Stimulated activated naive B cell treated with anti-CD40 and anti-IgM and Interleukin-4, amounts not matched to agents 10 μg/mL and 1 μg/mL and 100 μg/mL, for 72 hours (primary cell): ENCODE measurements around the gene KLHDC4.
"Not testable (repeated sequence)": the region's sequence is repeated elsewhere in the genome, so short reads cannot be mapped to it uniquely, and the experiment has no call there.

ENCODE experiments used
- ATAC-seq, 2 donors: fragments of 150-1000 bp; cut with Tn5 transposase; replicated peaks; 2 replicates each; pipeline ENCODE4 v1.10.0; 2021; ENCODE audit warnings: moderate library complexity in 1 of 2
- DNase-seq: peaks from one replicate; pipeline ENCODE4 v3.0.0; 2021
- H3K27ac Mint-ChIP-seq: one replicate; pipeline ENCODE4 v1.8.0; 2022; ENCODE audit warnings: mild to moderate bottlenecking, mixed read lengths
- H3K27me3 Mint-ChIP-seq, 2 donors: one replicate each; pipeline ENCODE4 v1.8.0; 2022; ENCODE audit warnings: mixed read lengths in 2 of 2
- H3K36me3 Mint-ChIP-seq, 2 donors: one replicate each; pipeline ENCODE4 v1.8.0; 2022; ENCODE audit warnings: mixed read lengths in 2 of 2, mild to moderate bottlenecking in 1 of 2
- H3K4me1 Mint-ChIP-seq, 2 donors: one replicate each; pipeline ENCODE4 v1.8.0; 2022; ENCODE audit warnings: mixed read lengths in 2 of 2, mild to moderate bottlenecking in 1 of 2
- H3K4me3 Mint-ChIP-seq, 2 donors: one replicate each; pipeline ENCODE4 v1.8.0; 2022; ENCODE audit warnings: mild to moderate bottlenecking in 2 of 2, mixed read lengths in 2 of 2, moderate library complexity in 1 of 2
- H3K9me3 Mint-ChIP-seq, 2 donors: one replicate each; pipeline ENCODE4 v1.8.0; 2022; ENCODE audit warnings: mixed read lengths in 2 of 2, mild to moderate bottlenecking in 1 of 2

KLHDC4 gene

GRCh38 chr16:87688876-87689815, 76.6 kb downstream of the KLHDC4 start:
- Mint-ChIP-seq H3K27ac (no peak overlapping the region), H3K4me3 (no peak overlapping the region), H3K4me1 (no peaks in the 10 kb centered on the region), H3K36me3 (peaks cover 0 to 3% of the 10 kb centered on the region in 2 donors), H3K9me3 (no peaks in the 10 kb centered on the region), H3K27me3 (peaks cover 6 to 24% of the 10 kb centered on the region in 2 donors)
- DNase-seq, result no peak
- ATAC-seq, result no peak

GRCh38 chr16:87687998-87688529, 77.7 kb downstream of the KLHDC4 start:
- no peak overlapping the region for H3K4me3 Mint-ChIP-seq
- ATAC-seq (no peak), DNase-seq (no peak)
- no peaks in the 10 kb centered on the region for H3K36me3 Mint-ChIP-seq
- H3K27ac Mint-ChIP-seq, result no peak overlapping the region
- H3K4me1 Mint-ChIP-seq, result no peaks in the 10 kb centered on the region
- peaks cover 6 to 24% of the 10 kb centered on the region in 2 donors for H3K27me3 Mint-ChIP-seq
- H3K9me3 Mint-ChIP-seq, result no peaks in the 10 kb centered on the region

DNA sequence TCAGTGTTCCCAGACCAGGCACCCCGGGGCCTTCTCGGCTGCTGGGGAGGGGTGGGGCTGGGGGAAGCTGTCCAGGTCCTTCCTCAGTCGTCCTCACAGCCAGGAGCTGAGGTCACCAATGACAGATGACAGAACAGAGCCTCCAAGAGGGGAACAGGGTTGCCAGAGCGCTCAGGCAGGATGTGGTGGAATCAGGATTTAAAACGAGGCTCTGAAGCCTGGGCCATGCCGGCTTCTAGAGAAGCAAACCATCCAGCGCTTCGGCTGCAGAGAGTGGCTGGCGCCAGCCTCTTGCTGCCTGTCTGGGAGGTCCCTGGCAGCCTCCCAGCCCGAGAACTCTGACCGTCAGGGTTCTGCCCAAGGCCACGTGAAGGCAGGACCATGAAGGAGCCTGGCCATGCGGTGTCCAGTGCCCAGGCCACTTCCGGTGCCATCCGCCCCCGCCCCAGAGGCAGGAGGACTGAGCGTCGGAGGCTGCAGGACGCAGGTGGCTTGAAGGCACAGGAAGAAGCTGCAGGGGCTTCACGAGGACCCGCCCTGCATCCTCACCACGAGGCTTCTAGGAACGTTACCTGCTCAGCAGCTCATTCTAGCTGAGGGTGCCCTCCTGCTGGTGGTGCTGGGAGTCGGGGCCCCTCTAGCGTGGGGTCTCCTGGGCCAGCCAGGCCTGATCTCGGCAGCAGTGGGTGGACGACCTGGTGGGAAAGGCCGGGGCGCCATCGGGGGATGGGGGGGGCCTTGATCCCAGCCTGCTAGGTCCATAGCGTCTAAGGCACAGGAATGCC, 78.5 kb downstream of the KLHDC4 start:
- H3K36me3 Mint-ChIP-seq, result no peaks in the 10 kb centered on the region
- no peak for DNase-seq
- H3K27me3 Mint-ChIP-seq, result peaks cover 6 to 29% of the 10 kb centered on the region in 2 donors
- no peak overlapping the region for H3K4me3 Mint-ChIP-seq
- H3K27ac Mint-ChIP-seq, result no peak overlapping the region
- peaks cover 2 to 3% of the 10 kb centered on the region in 2 donors for H3K4me1 Mint-ChIP-seq
- H3K9me3 Mint-ChIP-seq, result no peaks in the 10 kb centered on the region
- no peak for ATAC-seq

DNA sequence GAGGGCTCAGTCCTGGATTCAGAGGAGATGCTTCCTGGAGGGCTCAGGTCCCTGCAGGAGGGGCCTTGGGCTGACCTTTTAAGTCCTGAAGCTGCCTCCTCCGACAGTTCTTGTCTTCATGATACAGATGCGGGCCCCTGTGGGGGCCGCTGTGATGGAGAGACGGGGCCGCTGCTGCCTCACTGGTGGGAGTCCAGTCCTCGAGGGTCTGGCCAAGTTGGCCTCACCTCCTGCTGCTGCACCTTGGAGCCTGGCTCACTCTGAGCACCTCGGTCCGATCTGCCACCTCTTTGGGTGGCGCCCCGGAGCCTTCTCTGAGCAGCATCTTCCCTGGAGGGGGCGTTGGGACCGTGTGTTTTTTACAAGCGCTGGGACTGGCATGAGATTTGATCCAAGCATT, 79.1 kb downstream of the KLHDC4 start:
- Mint-ChIP-seq H3K27ac (no peak overlapping the region), H3K4me3 (no peak overlapping the region), H3K9me3 (no peaks in the 10 kb centered on the region), H3K36me3 (no peaks in the 10 kb centered on the region), H3K4me1 (peaks cover 6 to 10% of the 10 kb centered on the region in 2 donors), H3K27me3 (peaks cover 6 to 30% of the 10 kb centered on the region in 2 donors)
- DNase-seq (no peak), ATAC-seq (no peak)

GRCh38 chr16:87685766-87686165, 80.0 kb downstream of the KLHDC4 start:
- H3K27me3 Mint-ChIP-seq, result peaks cover 6 to 30% of the 10 kb centered on the region in 2 donors
- peaks cover 6 to 16% of the 10 kb centered on the region in 2 donors for H3K4me1 Mint-ChIP-seq
- DNase-seq, result no peak
- H3K27ac Mint-ChIP-seq, result no peak overlapping the region
- H3K36me3 Mint-ChIP-seq, result no peaks in the 10 kb centered on the region
- H3K9me3 Mint-ChIP-seq, result no peaks in the 10 kb centered on the region
- no peak overlapping the region for H3K4me3 Mint-ChIP-seq
- no peak for ATAC-seq

- H3K4me1 Mint-ChIP-seq, result peaks cover 6 to 18% of the 10 kb centered on the region in 2 donors
- ATAC-seq (no peak), DNase-seq (no peak)
- no peaks in the 10 kb centered on the region for H3K36me3 Mint-ChIP-seq
- H3K4me3 Mint-ChIP-seq, result no peak overlapping the region
- peaks cover 6 to 30% of the 10 kb centered on the region in 2 donors for H3K27me3 Mint-ChIP-seq
- no peaks in the 10 kb centered on the region for H3K9me3 Mint-ChIP-seq
- no peak overlapping the region for H3K27ac Mint-ChIP-seq
These were observed 80.4 kb downstream of the KLHDC4 start for GRCh38 chr16:87685405-87685755.

- Mint-ChIP-seq H3K27me3 (peaks cover 6 to 30% of the 10 kb centered on the region in 2 donors), H3K4me1 (peaks cover 6 to 18% of the 10 kb centered on the region in 2 donors), H3K27ac (no peak overlapping the region), H3K9me3 (no peaks in the 10 kb centered on the region), H3K4me3 (no peak overlapping the region), H3K36me3 (no peaks in the 10 kb centered on the region)
- DNase-seq (no peak), ATAC-seq (no peak)
These were observed 80.9 kb downstream of the KLHDC4 start for GRCh38 chr16:87684711-87685404.

- no peaks in the 10 kb centered on the region for H3K9me3 Mint-ChIP-seq
- no peak overlapping the region for H3K4me3 Mint-ChIP-seq
- H3K36me3 Mint-ChIP-seq, result no peaks in the 10 kb centered on the region
- ATAC-seq (no peak), DNase-seq (no peak)
- peaks cover 6 to 30% of the 10 kb centered on the region in 2 donors for H3K27me3 Mint-ChIP-seq
- H3K27ac Mint-ChIP-seq, result no peak overlapping the region
- H3K4me1 Mint-ChIP-seq, result peaks cover 6 to 18% of the 10 kb centered on the region in 2 donors
These were observed 81.6 kb downstream of the KLHDC4 start for GRCh38 chr16:87684106-87684677.

DNA sequence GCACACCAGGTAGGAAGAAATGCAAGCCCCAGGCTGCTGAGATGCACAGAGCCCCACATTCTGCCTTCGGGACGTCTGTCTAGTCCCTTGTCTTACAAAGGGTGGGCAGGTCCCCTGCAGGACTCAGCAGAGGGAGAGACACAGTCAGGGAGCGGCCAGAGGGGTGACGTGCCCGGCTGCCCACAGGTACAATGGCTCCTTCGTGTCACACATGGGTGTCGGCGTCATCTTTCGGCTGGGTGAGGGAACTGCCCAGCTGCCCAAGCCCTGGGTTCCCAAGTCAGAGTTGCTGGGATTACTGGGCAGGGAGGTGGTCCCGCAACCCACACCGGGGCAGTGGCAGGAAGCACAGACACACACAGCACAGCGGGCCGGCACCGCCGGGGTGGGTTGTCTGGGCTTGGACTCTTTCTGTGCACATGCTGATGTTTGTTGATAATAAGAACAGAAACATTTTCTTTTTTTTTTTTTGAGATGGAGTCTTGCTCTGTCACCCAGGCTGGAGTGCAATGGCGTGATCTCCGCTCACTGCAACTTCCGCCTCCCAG, 82.9 kb downstream of the KLHDC4 start:
- H3K27ac Mint-ChIP-seq, result no peak overlapping the region
- H3K4me3 Mint-ChIP-seq, result no peak overlapping the region
- no peaks in the 10 kb centered on the region for H3K36me3 Mint-ChIP-seq
- peaks cover 6 to 23% of the 10 kb centered on the region in 2 donors for H3K27me3 Mint-ChIP-seq
- DNase-seq, result no peak
- no peak for ATAC-seq
- no peaks in the 10 kb centered on the region for H3K9me3 Mint-ChIP-seq
- H3K4me1 Mint-ChIP-seq, result peaks cover 6 to 18% of the 10 kb centered on the region in 2 donors

DNA sequence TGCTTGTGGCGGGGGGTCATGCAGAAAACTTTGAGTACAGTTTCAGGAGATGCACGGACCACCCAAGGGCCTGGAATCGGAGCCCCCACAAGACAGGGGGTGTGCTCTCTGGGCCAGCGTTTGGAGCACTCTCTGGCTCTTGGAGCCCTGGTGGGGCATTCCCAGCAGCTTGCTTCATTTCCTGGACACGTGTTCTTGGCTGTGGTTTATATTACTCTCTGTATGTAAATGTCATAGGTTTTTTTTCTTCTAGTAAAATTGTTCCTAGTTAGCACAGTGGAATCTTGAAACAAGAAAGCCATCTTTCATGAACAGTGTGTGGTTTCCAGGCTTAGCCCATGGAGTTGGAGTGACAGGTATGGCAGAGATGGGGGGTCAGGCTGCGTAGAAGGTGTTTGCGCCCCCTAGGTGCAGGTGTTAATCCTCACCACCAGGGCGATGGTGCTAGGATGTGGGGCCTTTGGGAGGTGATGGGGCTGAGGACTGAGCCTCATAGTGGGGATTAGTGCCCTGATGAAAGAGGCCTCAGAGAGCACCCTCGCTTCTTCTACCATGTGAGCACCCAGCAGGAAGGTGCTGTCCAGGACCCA, 83.7 kb downstream of the KLHDC4 start:
- ATAC-seq (peak; percentile 62 to 76), DNase-seq (no peak)
- Mint-ChIP-seq H3K36me3 (no peaks in the 10 kb centered on the region), H3K27ac (no peak overlapping the region), H3K9me3 (no peaks in the 10 kb centered on the region), H3K4me3 (peak overlapping the region in 1 of 2 donors; percentile 22), H3K27me3 (peaks cover 6 to 21% of the 10 kb centered on the region in 2 donors), H3K4me1 (peaks cover 6 to 18% of the 10 kb centered on the region in 2 donors)

- not testable (repeated sequence) for H3K36me3 Mint-ChIP-seq, H3K27ac Mint-ChIP-seq, ATAC-seq, H3K9me3 Mint-ChIP-seq, DNase-seq, H3K4me3 Mint-ChIP-seq
- Mint-ChIP-seq H3K27me3 (peaks cover 6 to 15% of the 10 kb centered on the region in 2 donors), H3K4me1 (peaks cover 6 to 18% of the 10 kb centered on the region in 2 donors)
These were observed 84.7 kb downstream of the KLHDC4 start for GRCh38 chr16:87681051-87681602.

DNA sequence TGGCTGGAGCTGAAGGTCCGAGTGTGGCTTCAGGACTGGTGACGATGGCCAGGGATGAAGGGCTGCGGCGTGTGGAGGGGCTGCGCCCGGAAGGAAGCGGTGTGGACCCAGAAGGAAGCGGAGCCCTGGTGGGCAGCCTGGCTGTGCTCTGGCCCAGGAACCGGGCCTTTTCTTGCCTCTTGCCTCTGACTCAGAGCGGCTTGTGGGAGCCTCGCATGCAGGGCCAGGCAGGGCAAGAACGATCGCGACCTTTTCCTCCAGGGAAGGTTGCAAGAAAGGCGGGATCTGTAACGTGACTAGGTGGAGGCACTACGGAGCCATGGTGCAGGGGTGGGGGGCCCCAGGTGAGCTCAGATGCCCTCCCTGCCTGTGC, 85.5 kb downstream of the KLHDC4 start:
- no peaks in the 10 kb centered on the region for H3K9me3 Mint-ChIP-seq
- peaks cover 6 to 19% of the 10 kb centered on the region in 2 donors for H3K4me1 Mint-ChIP-seq
- no peak for ATAC-seq
- H3K4me3 Mint-ChIP-seq, result no peak overlapping the region
- H3K36me3 Mint-ChIP-seq, result no peaks in the 10 kb centered on the region
- no peak for DNase-seq
- no peak overlapping the region for H3K27ac Mint-ChIP-seq
- H3K27me3 Mint-ChIP-seq, result peaks cover under 1 to 12% of the 10 kb centered on the region in 2 donors
